Astrocyte of the spinal cord (primary cell): ENCODE results near the gene GNPTAB.
"Not testable (repeated sequence)": the region's sequence is repeated elsewhere in the genome, so short reads cannot be mapped to it uniquely, and the experiment has no call there.

Experiments
- DNase-seq: peaks from one replicate; pipeline ENCODE4 v3.0.0; 2011; ENCODE audit warnings: low read depth, low spot score
- H3K4me3 ChIP-seq: 2 replicates; pipeline ENCODE4 v1.5.1; 2011; ENCODE audit warnings: low read depth, mild to moderate bottlenecking, low read length, moderate library complexity
- CTCF ChIP-seq: IDR thresholded peaks from 2 replicates; pipeline ENCODE4 v1.5.1; 2012; ENCODE audit warnings: low read depth, mild to moderate bottlenecking, low read length, inconsistent platforms
- in situ Hi-C: cut with HindIII; loops from 2 replicates; pipeline ENCODE4 v1.10.0; 2017; ENCODE audit warnings: low sequenced_read_pairs

The GNPTAB gene

GRCh38 chr12:101875162-101875561 lies 44.4 kb upstream of the GNPTAB start:
- no peak overlapping the region for H3K4me3 ChIP-seq
- no peak for TF ChIP-seq CTCF
- DNase-seq, result no peak
- in situ Hi-C loops, result no loop called here

GRCh38 chr12:101870925-101871324 lies 40.2 kb upstream of the GNPTAB start:
- TF ChIP-seq CTCF, result no peak
- no peak for DNase-seq
- in situ Hi-C loops, result no loop called here
- H3K4me3 ChIP-seq, result no peak overlapping the region

GRCh38 chr12:101867619-101868018 lies 36.9 kb upstream of the GNPTAB start:
- in situ Hi-C loops, H3K4me3 ChIP-seq, DNase-seq: not testable (repeated sequence)

DNA sequence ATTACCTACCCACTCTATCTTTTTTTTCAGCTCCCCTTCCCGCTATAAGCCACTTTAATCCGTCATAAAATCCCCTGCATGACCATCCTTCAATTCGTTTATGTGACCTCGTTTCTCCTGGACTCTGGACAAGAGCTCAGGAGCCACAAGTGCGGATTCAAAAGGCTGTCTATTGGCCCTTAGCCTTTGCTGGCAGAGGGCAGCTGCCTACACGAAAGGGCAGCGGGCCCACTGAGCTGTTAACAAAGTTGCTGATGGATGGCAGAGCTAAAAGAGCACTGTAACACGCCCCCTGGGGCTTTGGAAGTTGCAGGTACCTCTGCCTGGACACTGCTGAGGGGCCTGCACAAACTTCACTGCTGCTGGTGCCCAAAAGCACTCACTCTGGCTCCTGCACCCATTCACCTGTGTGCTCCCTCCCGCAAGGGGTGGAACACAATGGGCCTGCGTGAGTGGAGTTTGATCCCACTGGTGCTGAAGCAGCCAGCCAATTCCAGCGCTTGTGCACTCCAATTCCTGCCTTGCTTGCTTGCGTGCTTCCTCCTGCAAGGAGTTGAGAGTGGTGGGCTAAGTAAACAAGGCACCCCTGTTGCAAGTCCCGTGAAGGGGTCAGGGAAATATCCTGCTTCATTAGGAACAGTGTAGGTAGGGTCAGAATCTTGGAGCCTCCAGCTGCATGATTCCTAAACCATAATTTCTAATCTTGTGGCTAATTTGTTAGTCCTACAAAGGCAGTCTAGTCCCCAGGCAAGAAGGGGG lies 36.0 kb upstream of the GNPTAB start:
- TF ChIP-seq CTCF, result no peak
- DNase-seq, result no peak
- in situ Hi-C loops, result no loop called here
- no peak overlapping the region for H3K4me3 ChIP-seq

DNA sequence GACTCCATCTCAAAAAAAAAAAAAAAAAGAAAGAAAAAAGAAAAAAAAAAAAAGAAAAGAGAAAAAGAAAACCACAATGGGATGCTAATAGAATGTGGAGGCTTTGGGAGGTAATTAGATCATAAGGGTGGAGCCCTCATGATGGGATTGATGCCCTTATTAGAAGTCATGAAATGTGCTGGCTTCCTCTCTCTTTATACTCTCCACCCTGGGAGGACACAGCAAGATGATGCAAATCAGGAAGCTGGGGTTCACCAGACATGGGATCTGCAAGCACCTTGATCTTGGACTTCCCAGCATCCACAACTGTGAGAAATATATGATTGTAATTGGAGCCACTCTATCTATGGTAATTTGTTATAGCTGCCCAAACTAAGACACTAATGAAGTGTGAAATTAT lies 33.2 kb upstream of the GNPTAB start:
- no peak for TF ChIP-seq CTCF
- in situ Hi-C loops, result no loop called here
- no peak overlapping the region for H3K4me3 ChIP-seq
- no peak for DNase-seq

- no peak for TF ChIP-seq CTCF
- in situ Hi-C loops, result no loop called here
- DNase-seq, result no peak
These were observed 31.5 kb upstream of the GNPTAB start for GRCh38 chr12:101862245-101862644.

GRCh38 chr12:101861688-101862087 lies 30.9 kb upstream of the GNPTAB start:
- in situ Hi-C loops, H3K4me3 ChIP-seq, DNase-seq: not testable (repeated sequence)

More at GRCh38 chr12:101862245-101862644, 31.5 kb upstream of the GNPTAB start:
- no peak overlapping the region for H3K4me3 ChIP-seq
